HepG2 (cell line): Measurements from ENCODE around the gene CCND1. TPM values are rescaled to one million over a fixed set of nuclear protein-coding genes. Genes with fewer than 3 reads are reported as not detected.
A peak's percentile ranks its signal among the peaks of the same experiment; 100 is the strongest.

Experiments used
- ATAC-seq: fragments of 200-7000 bp; cut with Tn5 transposase; 3 replicates; pipeline ENCODE4 v1.9.1; 2020; ENCODE audit warnings: mild to moderate bottlenecking, moderate library complexity
- BruUV-seq: library from RNA; stranded (reverse); fragments of 400-500 nt; replicated peaks from 2 replicates; lab custom pipeline; 2021; lab: Mats Ljungman, UMichigan
- CTCF ChIA-PET: fragments of 300-600 bp; formaldehyde crosslinking; extraction: SDS; loops from one replicate; lab custom pipeline; 2021; ENCODE audit warnings: low total read pairs, inconsistent platforms, low intra/inter-chr PET ratio; lab: Yijun Ruan, JAX
- POLR2A ChIA-PET: fragments of 350-600 bp; sonication (Branson Sonifier 250); formaldehyde crosslinking; loops from one replicate; lab custom pipeline; 2020; ENCODE audit warnings: antibody characterized with exemption, inconsistent platforms; lab: Yijun Ruan, JAX
- DNase-seq: peaks from one replicate; pipeline ENCODE4 v3.0.0-alpha.2; 2015; ENCODE audit warnings: low spot score
- FAIRE-seq: peaks from 3 replicates; lab custom pipeline; 2011; peaks lifted over from hg19 to GRCh38; lab: Jason Lieb, UNC
- H2AFZ ChIP-seq: one replicate; pipeline ENCODE4 v1.6.1; 2011; ENCODE audit warnings: low read length, inconsistent platforms
- H3K27ac ChIP-seq: fragments of 300-600 bp; 3 replicates; pipeline ENCODE4 v1.8.0; 2011; ENCODE audit warnings: mixed run types, mild to moderate bottlenecking, mixed read lengths, low read length, inconsistent platforms; ENCODE audit not compliant: insufficient read depth; ENCODE audit errors: extremely low read length
- H3K27me3 ChIP-seq, 2 experiments: fragments of 200-600 bp in 1 of 2; 2 replicates in 1 of 2; 3 replicates in 1 of 2; pipeline versions ENCODE4 v1.6.0 to v1.8.0; 2011; ENCODE audit warnings: low read length in 2 of 2, mild to moderate bottlenecking in 2 of 2, moderate library complexity in 2 of 2, inconsistent platforms in 1 of 2; ENCODE audit not compliant: insufficient read depth in 2 of 2, control insufficient read depth in 1 of 2
- H3K36me3 ChIP-seq, 2 experiments: fragments of 200-600 bp in 1 of 2; replicated peaks in 1 of 2; 2 replicates in 1 of 2; 3 replicates in 1 of 2; pipeline versions ENCODE4 v1.5.1 to v1.8.0; 2011; ENCODE audit warnings: low read length in 2 of 2, inconsistent platforms in 1 of 2; ENCODE audit not compliant: insufficient read depth in 2 of 2, control insufficient read depth in 1 of 2
- H3K4me1 ChIP-seq: 2 replicates; pipeline ENCODE4 v1.5.1; 2012; ENCODE audit warnings: low read length, inconsistent platforms; ENCODE audit not compliant: insufficient read depth
- H3K4me2 ChIP-seq: 2 replicates; pipeline ENCODE4 v1.6.0; 2011; ENCODE audit warnings: low read depth, low read length, inconsistent platforms
- H3K4me3 ChIP-seq, 3 experiments: fragments of 200-600 bp in 1 of 3; sonication (generic), shearing (Covaris generic) in 1 of 3; replicated peaks in 1 of 3; 2 replicates each; pipeline ENCODE4 v1.5.1; 2011 to 2016; ENCODE audit warnings: low read length in 3 of 3, inconsistent platforms in 2 of 3, low read depth in 2 of 3, mild to moderate bottlenecking in 2 of 3, control low read depth in 1 of 3, mixed read lengths in 1 of 3; ENCODE audit not compliant: insufficient read depth in 1 of 3
- H3K79me2 ChIP-seq: one replicate; pipeline ENCODE4 v1.6.1; 2011; ENCODE audit warnings: low read length, inconsistent platforms; ENCODE audit not compliant: insufficient read depth
- H3K9ac ChIP-seq: 2 replicates; pipeline ENCODE4 v1.6.0; 2011; ENCODE audit warnings: mild to moderate bottlenecking, low read depth, low read length, inconsistent platforms; ENCODE audit not compliant: insufficient read depth
- H3K9me3 ChIP-seq: 2 replicates; pipeline ENCODE4 v1.5.1; 2012; ENCODE audit warnings: mild to moderate bottlenecking, low read length
- H4K20me1 ChIP-seq: 2 replicates; pipeline ENCODE4 v1.6.0; 2011; ENCODE audit warnings: inconsistent platforms, mild to moderate bottlenecking, low read length, moderate library complexity; ENCODE audit not compliant: insufficient read depth
- AGO2 ChIP-seq: fragments of 200-400 bp; formaldehyde crosslinking; optimal IDR thresholded peaks from 2 replicates; pipeline ENCODE3; 2017; ENCODE audit warnings: mild to moderate bottlenecking, low read depth, low read length, moderate library complexity
- POLR2G ChIP-seq: fragments of 200-400 bp; formaldehyde crosslinking; IDR thresholded peaks from 2 replicates; pipeline ENCODE4 v1.6.1; 2018; ENCODE audit warnings: mild to moderate bottlenecking, low read depth, low read length, moderate library complexity
- RBFOX2 ChIP-seq: fragments of 200-400 bp; formaldehyde crosslinking; IDR thresholded peaks from 2 replicates; pipeline ENCODE4 v1.6.1; 2017; ENCODE audit warnings: low read depth, mild to moderate bottlenecking, low read length
- RBM22 ChIP-seq: fragments of 200-400 bp; formaldehyde crosslinking; optimal IDR thresholded peaks from 2 replicates; pipeline ENCODE3; 2017; ENCODE audit warnings: mild to moderate bottlenecking, low read length, moderate library complexity
- YEATS4 ChIP-seq: sonication (generic); formaldehyde crosslinking; IDR thresholded peaks from 2 replicates; pipeline ENCODE4 v1.4.0; 2020; ENCODE audit warnings: missing genetic modification reagents, borderline replicate concordance
- WGBS: methylation state at CpG from one replicate; pipeline ENCODE4 v1.1.6; 2017; ENCODE audit warnings: low lambda C conversion rate; 5-methylcytosine and 5-hydroxymethylcytosine counted together
- in situ Hi-C: cut with HindIII; loops from 2 replicates; pipeline ENCODE4 v1.10.0; 2017; ENCODE audit warnings: low pct_unique_long_range_greater_than_20kb; ENCODE audit not compliant: extremely low pct_ligation_motif_present
- intact Hi-C: fragments of 100-400 bp; cut with micrococcal nuclease; formaldehyde crosslinking; loops from one replicate; pipeline ENCODE4 v1.10.0; 2022; ENCODE audit not compliant: unreplicated experiment
- polyA plus RNA-seq, 8 experiments: library from polyadenylated mRNA; depleted of rRNA in 3 of 8; stranded (reverse) in 7 of 8; unstranded in 1 of 8; fragments of >200 nt; fragmentation: Illumina TruSeq in 4 of 8; extraction: Trizol in 4 of 8; gene quantifications; 2 replicates each; pipeline versions ENCODE4 v1.2.1 to v1.2.3, GENCODE V29; 2011 to 2016; ENCODE audit warnings: low read depth in 4 of 8, missing spikeins in 1 of 8, mixed read lengths in 1 of 8; ENCODE audit not compliant: insufficient read depth in 1 of 8
- total RNA-seq, 5 experiments: library from RNA; depleted of rRNA; stranded (reverse); fragments of >200 nt; fragmentation: Illumina TruSeq; extraction: Trizol; gene quantifications; 2 replicates each; pipeline ENCODE4 v1.2.3, GENCODE V29; 2016; ENCODE audit warnings: low read depth in 1 of 5
- TF ChIP-seq, protein P1 (sequence below): sonication (generic); formaldehyde crosslinking; conservative IDR thresholded peaks from 2 replicates; pipeline ENCODE4 v1.8.0; 2022; ENCODE audit warnings: low read depth, missing genetic modification reagents

The CCND1 gene
- total and polyA plus RNA-seq, 2 of the 13 experiments (the other 11 are each of a cell fraction or from before 2014, with no cell fraction given) = 107 to 136 TPM

- H4K20me1 ChIP-seq = peaks cover 20% of the 10 kb centered on the region
- H3K4me3 ChIP-seq = no peak overlapping the region
- no peak overlapping the region for H3K9ac ChIP-seq
- 98% methylated on average over 23 of the region's 23 CpGs for WGBS
- H3K9me3 ChIP-seq = no peaks in the 10 kb centered on the region
- H3K27me3 ChIP-seq = no peaks in the 10 kb centered on the region
- H3K79me2 ChIP-seq = peaks cover 10% of the 10 kb centered on the region
- no peak overlapping the region for H3K4me2 ChIP-seq
- DNase-seq = no peak
- in situ Hi-C loops (no loop called here), intact Hi-C loops (no loop called here)
- no peak overlapping the region for H3K27ac ChIP-seq
- H2AFZ ChIP-seq = no peak overlapping the region
- CTCF ChIA-PET = no interaction called here
- POLR2A ChIA-PET = no interaction called here
- peak; percentile 20 for TF ChIP-seq AGO2
- peak; percentile 66 for TF ChIP-seq RBFOX2
- TF ChIP-seq, protein P1, sequence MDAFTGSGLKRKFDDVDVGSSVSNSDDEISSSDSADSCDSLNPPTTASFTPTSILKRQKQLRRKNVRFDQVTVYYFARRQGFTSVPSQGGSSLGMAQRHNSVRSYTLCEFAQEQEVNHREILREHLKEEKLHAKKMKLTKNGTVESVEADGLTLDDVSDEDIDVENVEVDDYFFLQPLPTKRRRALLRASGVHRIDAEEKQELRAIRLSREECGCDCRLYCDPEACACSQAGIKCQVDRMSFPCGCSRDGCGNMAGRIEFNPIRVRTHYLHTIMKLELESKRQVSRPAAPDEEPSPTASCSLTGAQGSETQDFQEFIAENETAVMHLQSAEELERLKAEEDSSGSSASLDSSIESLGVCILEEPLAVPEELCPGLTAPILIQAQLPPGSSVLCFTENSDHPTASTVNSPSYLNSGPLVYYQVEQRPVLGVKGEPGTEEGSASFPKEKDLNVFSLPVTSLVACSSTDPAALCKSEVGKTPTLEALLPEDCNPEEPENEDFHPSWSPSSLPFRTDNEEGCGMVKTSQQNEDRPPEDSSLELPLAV (CRISPR knock-in tag) = no peak
- TF ChIP-seq POLR2G = 0 out of 2 replicates have a peak, but pooled peaks have one; percentile 17
- no peak for FAIRE-seq
- no TSS peak for BruUV-seq
- H3K4me1 ChIP-seq = peaks cover 38% of the 10 kb centered on the region
- H3K36me3 ChIP-seq = peaks cover 25 to 71% of the 10 kb centered on the region in 2 experiments
- ATAC-seq = no peak
Measured at GRCh38 chr11:69650832-69651344, 9.9 kb downstream of the CCND1 start.

GRCh38 chr11:69651834-69652620 lies 11.1 kb downstream of the CCND1 start:
- no peak overlapping the region for H3K27ac ChIP-seq
- peaks cover 47% of the 10 kb centered on the region for H3K4me1 ChIP-seq
- in situ Hi-C loops (no loop called here), intact Hi-C loops (no loop called here)
- no TSS peak for BruUV-seq
- CTCF ChIA-PET = no interaction called here
- no peak overlapping the region for H3K9ac ChIP-seq
- TF ChIP-seq YEATS4 (CRISPR knock-in tag) (no peak), RBM22 (peak; percentile 67)
- no peaks in the 10 kb centered on the region for H3K9me3 ChIP-seq
- FAIRE-seq (no peak), DNase-seq (no peak), ATAC-seq (no peak)
- no peak overlapping the region for H3K4me3 ChIP-seq
- WGBS = over 99% methylated on average over 15 of the region's 15 CpGs
- POLR2A ChIA-PET = no interaction called here
- H3K4me2 ChIP-seq = no peak overlapping the region
- no peaks in the 10 kb centered on the region for H3K27me3 ChIP-seq
- H2AFZ ChIP-seq = no peak overlapping the region
- peaks cover 23 to 64% of the 10 kb centered on the region in 2 experiments for H3K36me3 ChIP-seq
- peaks cover 10% of the 10 kb centered on the region for H3K79me2 ChIP-seq
- peaks cover 17% of the 10 kb centered on the region; the same call in 1 of the 2 replicates for H4K20me1 ChIP-seq
